A673 (cell line): ENCODE data around the gene H3-3A. TPM values are rescaled to one million over a fixed set of nuclear protein-coding genes. Genes with fewer than 3 reads are reported as not detected.
"Not testable (repeated sequence)": the region's sequence is repeated elsewhere in the genome, so short reads cannot be mapped to it uniquely, and the experiment has no call there.

Source experiments
- BruUV-seq: library from RNA; stranded (reverse); fragments of 400-500 nt; replicated peaks from 2 replicates; lab custom pipeline; 2021; lab: Mats Ljungman, UMichigan
- CTCF ChIA-PET: fragments of 300-600 bp; sonication (Branson Sonifier 250); formaldehyde crosslinking; loops from one replicate; lab custom pipeline; 2022; ENCODE audit warnings: antibody characterized with exemption; lab: Charles Lee
- POLR2A ChIA-PET: fragments of 300-600 bp; sonication (Branson Sonifier 250); formaldehyde crosslinking; loops from one replicate; lab custom pipeline; 2022; ENCODE audit warnings: antibody characterized with exemption; ENCODE audit not compliant: low non-redundant PET; lab: Charles Lee
- DNase-seq: peaks from one replicate; pipeline ENCODE4 v3.0.0-alpha.2; 2015; ENCODE audit warnings: low spot score
- H3K27ac ChIP-seq: fragments of 200-600 bp; sonication (generic); 2 replicates; pipeline ENCODE4 v1.5.1; 2016; ENCODE audit warnings: mixed run types, low read depth, mild to moderate bottlenecking, mixed read lengths, antibody characterized with exemption, low read length; ENCODE audit not compliant: poor library complexity, severe bottlenecking
- H3K27me3 ChIP-seq: fragments of 200-600 bp; sonication (generic); replicated peaks from 2 replicates; pipeline ENCODE4 v1.6.1; 2017; ENCODE audit warnings: mixed run types, low read depth, mild to moderate bottlenecking, mixed read lengths, antibody characterized with exemption, low read length; ENCODE audit not compliant: insufficient read depth, poor library complexity
- H3K36me3 ChIP-seq: fragments of 200-600 bp; sonication (generic); 2 replicates; pipeline ENCODE4 v1.6.1; 2016; ENCODE audit warnings: mixed run types, mild to moderate bottlenecking, mixed read lengths, antibody characterized with exemption, low read length; ENCODE audit not compliant: insufficient read depth, poor library complexity, severe bottlenecking
- H3K4me1 ChIP-seq: fragments of 200-600 bp; sonication (generic); 2 replicates; pipeline ENCODE4 v1.6.1; 2017; ENCODE audit warnings: mixed run types, mild to moderate bottlenecking, mixed read lengths, antibody characterized with exemption, low read length; ENCODE audit not compliant: insufficient read depth, poor library complexity, severe bottlenecking
- H3K4me3 ChIP-seq: fragments of 200-600 bp; sonication (generic); 2 replicates; pipeline ENCODE4 v1.5.1; 2016; ENCODE audit warnings: low read depth, mixed run types, mild to moderate bottlenecking, mixed read lengths, low read length; ENCODE audit not compliant: poor library complexity, severe bottlenecking
- H3K9me3 ChIP-seq: fragments of 200-600 bp; sonication (generic); 2 replicates; pipeline ENCODE4 v1.6.1; 2016; ENCODE audit warnings: mixed run types, low read depth, mild to moderate bottlenecking, mixed read lengths, antibody characterized with exemption, low read length; ENCODE audit not compliant: poor library complexity, severe bottlenecking
- CTCF ChIP-seq: fragments of 300-800, 200-600 bp; sonication (generic); conservative IDR thresholded peaks from 2 replicates; pipeline ENCODE4 v1.5.1; 2017; ENCODE audit warnings: low read depth, mild to moderate bottlenecking, antibody characterized with exemption, low read length, moderate library complexity, mixed read lengths
- EZH2 ChIP-seq: fragments of 200-600 bp; sonication (generic); IDR thresholded peaks from 2 replicates; pipeline ENCODE4 v1.6.1; 2017; ENCODE audit warnings: borderline replicate concordance, low read depth, mild to moderate bottlenecking, mixed read lengths, antibody characterized with exemption, low read length; ENCODE audit not compliant: poor library complexity, severe bottlenecking
- intact Hi-C: fragments of 100-400 bp; cut with micrococcal nuclease; formaldehyde crosslinking; loops from one replicate; pipeline ENCODE4 v1.10.0; 2022; ENCODE audit not compliant: unreplicated experiment
- total RNA-seq: library from RNA; stranded (reverse); gene quantifications from 2 replicates; pipeline ENCODE4 v1.2.3, GENCODE V29; 2021

Gene H3-3A
- total RNA-seq, 1 experiment from 2014 or later, result 638 TPM

- no peak for DNase-seq
- ChIA-PET CTCF (no interaction called here), POLR2A (no interaction called here)
- no peaks in the 10 kb centered on the region for H3K27me3 ChIP-seq
- no peak overlapping the region for H3K4me3 ChIP-seq
- BruUV-seq, result no TSS peak
- TF ChIP-seq CTCF (no peak), EZH2 (no peak)
- no peaks in the 10 kb centered on the region for H3K9me3 ChIP-seq
- intact Hi-C loops, result no loop called here
- H3K36me3 ChIP-seq, result no peaks in the 10 kb centered on the region
- H3K4me1 ChIP-seq, result peaks cover 5% of the 10 kb centered on the region
- H3K27ac ChIP-seq, result no peak overlapping the region
These were observed 24.3 kb downstream of the H3-3A start for GRCh38 chr1:226086776-226087175.

GRCh38 chr1:226091461-226091860, 28.9 kb downstream of the H3-3A start:
- CTCF ChIA-PET, result no interaction called here
- no peak overlapping the region for H3K4me3 ChIP-seq
- no peak overlapping the region for H3K27ac ChIP-seq
- H3K27me3 ChIP-seq, result no peaks in the 10 kb centered on the region
- no peaks in the 10 kb centered on the region for H3K9me3 ChIP-seq
- intact Hi-C loops, result no loop called here
- no peaks in the 10 kb centered on the region for H3K36me3 ChIP-seq
- POLR2A ChIA-PET, result no interaction called here
- no peaks in the 10 kb centered on the region for H3K4me1 ChIP-seq
- no peak for DNase-seq
- no peak for TF ChIP-seq CTCF
- TF ChIP-seq EZH2, result no peak
- no TSS peak for BruUV-seq

GRCh38 chr1:226092048-226092820, 29.7 kb downstream of the H3-3A start:
- DNase-seq, H3K36me3 ChIP-seq, H3K4me1 ChIP-seq, intact Hi-C loops, CTCF ChIA-PET, POLR2A ChIA-PET, H3K4me3 ChIP-seq, H3K9me3 ChIP-seq, H3K27me3 ChIP-seq, H3K27ac ChIP-seq, BruUV-seq: not testable (repeated sequence)

- POLR2A ChIA-PET, result no interaction called here
- no peaks in the 10 kb centered on the region for H3K27me3 ChIP-seq
- H3K27ac ChIP-seq, result no peak overlapping the region
- intact Hi-C loops, result no loop called here
- H3K9me3 ChIP-seq, result no peaks in the 10 kb centered on the region
- DNase-seq, result no peak
- TF ChIP-seq EZH2 (no peak), CTCF (no peak)
- peaks cover 4% of the 10 kb centered on the region for H3K4me1 ChIP-seq
- H3K4me3 ChIP-seq, result no peak overlapping the region
- H3K36me3 ChIP-seq, result no peaks in the 10 kb centered on the region
- no TSS peak for BruUV-seq
- CTCF ChIA-PET, result no interaction called here
These were observed 30.4 kb downstream of the H3-3A start for GRCh38 chr1:226092965-226093364.
